ENCODE results near the gene UBASH3A.
A peak's percentile ranks its signal among the peaks of the same experiment; 100 is the strongest.

Gene UBASH3A

DNA sequence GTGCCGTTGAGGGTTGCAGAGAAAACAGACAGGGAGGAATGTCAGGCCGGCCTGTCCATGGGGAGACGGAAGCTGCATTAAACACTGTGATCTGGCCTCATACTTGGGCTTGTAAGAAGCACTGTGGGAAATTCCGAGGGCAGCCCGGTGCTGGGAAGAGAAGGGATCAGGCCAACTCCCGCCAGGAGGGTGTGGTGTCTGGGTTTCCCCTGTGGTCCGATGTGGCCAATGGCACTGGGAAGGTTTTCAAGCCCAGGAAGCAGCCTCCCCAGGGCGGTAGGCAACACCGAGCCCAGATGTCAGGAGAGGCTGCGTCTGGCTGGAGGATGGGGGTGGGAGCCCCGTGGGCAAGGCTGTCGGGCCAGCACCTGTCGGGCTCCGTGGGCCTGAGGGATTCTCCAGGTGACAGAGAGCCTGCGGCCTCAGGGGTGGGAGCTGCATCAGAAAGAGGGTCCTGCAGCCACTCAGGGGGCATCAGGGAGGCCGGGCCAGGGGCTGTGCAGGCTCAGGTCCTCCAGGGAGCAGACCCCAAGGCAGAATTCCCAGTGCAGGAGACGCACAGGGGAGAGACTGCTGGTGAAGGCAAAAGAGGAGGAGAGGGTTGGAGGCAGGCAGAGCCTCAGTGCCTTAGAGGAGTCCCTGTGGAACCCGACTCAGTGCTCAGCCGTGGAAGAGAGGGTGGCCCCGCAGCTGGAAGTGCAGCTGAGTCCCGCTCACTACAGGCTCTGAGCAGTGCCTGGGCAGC is 8.4 kb downstream of the UBASH3A start:
- DNase-seq = no peak

DNA sequence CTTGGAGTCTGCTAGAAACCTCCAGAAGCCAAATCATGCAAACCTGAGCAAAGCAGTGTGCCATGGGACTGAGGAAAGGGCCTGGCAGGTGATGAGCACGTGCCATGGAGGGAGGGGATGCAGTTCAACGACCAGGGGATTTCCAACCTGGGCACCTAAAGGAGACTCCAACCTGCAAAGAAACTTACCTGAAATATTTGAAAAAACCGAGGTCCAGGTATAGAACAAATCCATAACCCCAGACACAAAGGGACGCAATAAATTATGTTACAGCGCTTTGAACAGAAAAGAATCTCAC is 8.9 kb downstream of the UBASH3A start:
- DNase-seq = no peak

DNA sequence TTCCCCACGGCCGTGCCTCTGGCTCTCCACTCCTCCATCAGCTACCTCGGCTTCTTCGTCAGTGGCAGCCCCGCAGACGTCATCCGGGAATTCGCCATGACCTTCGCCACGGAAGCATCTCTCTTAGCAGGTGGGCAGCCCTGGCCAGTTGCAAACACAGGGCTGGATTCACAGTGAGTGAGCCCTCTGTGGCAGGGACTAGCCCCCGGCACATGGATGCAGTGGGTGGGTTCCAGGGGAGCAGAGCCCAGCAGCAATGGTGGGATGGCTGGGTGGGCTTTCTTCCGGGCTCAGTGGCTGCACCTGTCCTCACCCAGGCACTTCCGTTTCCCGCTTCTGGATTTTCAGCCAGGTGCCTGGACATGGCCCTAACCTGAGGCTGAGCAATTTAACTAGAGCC is 9.4 kb downstream of the UBASH3A start:
- no peak for DNase-seq

DNA sequence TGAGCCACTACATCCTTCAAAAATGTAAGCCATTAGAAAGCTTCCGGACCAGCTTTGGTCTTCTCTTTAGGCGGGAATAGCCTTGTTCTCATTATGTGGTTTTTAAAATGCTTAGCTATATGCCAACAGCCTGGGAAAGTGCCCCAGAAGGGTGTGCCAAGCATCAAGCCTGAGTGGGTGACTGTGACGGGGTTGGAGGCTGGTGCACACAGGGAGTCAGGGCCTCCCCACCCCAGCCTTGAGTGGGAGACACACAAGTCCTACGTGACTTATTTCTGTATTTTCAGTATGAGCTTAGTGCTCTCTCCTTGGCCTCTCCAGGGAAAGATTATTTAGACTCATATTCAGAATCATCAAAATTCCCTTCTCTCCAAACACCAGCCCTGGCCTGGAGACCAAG is 9.8 kb downstream of the UBASH3A start:
- no peak for DNase-seq

DNA sequence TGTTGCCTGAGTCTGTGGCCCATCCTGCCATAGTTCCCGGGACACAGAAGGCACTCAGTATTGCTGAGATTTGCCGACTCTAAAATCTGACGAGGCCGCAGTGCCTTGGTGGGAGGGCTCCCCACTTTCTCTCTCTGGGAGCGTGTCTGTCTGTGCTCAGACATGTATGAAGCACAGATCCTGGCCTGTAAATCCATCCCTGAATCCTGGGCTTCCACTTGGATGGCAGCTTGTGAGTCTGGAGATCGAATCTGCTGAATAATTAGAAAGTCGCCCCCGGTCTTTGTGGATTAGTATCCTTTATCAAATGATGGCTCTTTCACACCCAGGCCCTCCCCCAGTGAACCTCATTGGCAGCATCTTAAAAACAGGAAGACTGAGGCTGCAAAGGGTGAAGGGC is 10.4 kb downstream of the UBASH3A start:
- peak; percentile 30 for DNase-seq

DNA sequence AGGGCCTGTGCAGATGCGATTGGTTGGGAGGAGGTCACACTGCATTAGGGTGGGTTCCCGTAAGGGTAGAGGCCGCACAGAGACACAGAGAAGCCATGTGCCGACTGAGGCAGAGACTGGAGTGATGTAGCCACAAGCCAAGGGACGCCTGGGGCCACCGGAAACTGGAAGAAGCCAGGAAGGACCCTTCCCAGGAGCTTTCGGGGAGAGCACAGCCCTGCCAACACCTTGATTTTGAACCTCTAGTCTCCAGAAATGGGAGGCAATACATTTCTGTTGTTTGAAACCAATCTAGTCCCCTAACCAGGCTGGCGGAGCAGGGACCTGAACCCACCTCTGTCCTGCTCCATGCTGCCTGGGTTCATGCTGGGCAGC is 10.8 kb downstream of the UBASH3A start:
- no peak for DNase-seq

DNA sequence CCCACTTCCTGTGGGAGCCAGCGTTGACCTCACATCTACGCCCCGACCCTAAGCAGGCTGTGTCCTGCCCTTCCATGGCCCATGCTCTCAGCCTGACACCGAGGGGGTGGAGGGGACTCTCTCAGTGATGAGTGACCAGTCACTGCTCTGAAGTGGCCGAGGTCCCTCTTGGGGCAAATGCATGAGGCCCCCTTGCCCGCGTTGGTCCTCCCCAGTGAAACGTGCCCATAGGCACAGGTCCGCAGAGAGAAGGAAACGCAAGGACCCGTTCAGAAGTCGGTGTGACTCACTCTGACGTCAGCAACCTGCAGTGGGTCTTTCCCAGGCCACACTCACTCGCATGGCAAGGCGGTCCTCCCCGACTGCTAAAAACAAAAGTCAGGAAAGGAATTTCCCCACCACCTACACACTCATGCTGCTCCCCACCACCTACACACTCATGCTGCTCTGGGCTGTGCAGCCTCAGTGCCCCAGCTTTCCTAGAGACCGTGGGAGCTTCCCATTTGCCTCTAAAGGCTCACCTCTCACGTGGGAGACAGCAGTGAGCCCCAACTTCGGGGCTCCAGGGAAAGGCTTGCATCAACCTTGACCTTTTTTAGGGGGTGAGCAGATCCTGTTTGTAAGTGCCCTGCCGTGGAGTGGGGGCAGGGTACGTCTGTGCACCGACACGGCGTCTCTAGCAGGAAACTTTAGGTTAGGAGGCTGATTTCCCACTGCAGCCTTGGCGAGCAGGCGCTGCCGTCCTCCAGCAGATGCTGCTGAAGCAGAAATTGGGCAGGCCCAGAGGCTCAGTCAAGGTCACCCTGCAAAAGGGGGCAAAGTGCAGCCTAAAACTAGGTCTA is 11.4 kb downstream of the UBASH3A start:
- DNase-seq = peak; percentile 93

DNA sequence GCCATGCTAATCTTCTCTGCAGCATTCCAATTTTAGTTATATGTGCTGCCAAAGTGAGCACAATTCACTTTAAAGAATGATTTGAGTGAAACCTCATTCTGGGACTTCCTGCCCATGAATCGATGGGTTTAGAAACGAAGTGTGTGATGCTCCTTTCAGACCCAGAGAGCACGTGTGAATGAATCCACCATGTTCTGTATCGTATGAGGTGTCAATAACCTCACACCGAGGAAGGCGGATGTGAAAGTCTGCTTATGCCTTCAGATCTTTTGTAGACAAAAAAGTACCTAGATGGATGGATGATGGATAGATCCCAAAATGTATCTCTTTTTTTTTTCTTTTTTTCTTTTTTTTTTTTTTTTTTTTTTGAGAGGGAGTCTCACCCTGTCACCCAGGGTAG is 13.8 kb downstream of the UBASH3A start:
- peak; percentile 57 for DNase-seq

DNA sequence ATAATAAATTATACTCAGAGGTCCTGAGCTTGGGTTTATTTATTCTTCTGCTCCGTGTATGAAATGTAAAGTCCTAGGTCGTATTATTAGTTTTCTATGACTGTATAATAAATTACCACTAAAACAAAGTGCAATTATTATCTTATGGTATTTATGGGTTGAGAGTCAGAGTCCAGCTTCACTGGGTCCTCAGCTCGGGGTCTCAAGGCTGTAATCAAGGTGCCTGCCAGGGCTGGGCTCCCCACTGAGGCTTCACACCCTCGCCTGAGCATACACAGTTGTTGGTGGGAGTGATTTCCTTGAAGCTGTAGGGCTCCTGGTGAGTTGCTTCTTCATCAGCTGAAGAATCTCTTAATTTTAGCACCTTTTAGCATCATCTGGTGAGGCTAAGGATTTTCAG is 15.2 kb downstream of the UBASH3A start:
- DNase-seq = no peak

DNA sequence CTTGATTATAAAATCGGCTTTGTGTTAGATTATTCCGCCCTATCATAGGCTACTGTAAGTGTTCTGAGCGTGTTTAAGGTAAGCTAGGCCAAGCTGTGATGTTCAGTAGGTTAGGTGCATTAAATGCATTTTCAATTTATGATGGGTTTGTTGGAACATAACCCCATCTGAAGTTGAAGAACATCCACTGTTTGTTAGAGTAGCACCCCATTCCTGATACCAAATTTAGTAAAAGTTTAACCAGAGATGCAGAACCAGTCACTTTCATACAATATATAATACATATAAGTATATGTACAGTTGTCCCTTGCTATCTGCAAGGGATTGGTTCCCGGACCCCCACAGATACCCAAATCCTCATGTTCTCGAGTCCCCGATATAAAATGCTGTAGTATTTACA is 16.1 kb downstream of the UBASH3A start:
- DNase-seq = no peak

DNA sequence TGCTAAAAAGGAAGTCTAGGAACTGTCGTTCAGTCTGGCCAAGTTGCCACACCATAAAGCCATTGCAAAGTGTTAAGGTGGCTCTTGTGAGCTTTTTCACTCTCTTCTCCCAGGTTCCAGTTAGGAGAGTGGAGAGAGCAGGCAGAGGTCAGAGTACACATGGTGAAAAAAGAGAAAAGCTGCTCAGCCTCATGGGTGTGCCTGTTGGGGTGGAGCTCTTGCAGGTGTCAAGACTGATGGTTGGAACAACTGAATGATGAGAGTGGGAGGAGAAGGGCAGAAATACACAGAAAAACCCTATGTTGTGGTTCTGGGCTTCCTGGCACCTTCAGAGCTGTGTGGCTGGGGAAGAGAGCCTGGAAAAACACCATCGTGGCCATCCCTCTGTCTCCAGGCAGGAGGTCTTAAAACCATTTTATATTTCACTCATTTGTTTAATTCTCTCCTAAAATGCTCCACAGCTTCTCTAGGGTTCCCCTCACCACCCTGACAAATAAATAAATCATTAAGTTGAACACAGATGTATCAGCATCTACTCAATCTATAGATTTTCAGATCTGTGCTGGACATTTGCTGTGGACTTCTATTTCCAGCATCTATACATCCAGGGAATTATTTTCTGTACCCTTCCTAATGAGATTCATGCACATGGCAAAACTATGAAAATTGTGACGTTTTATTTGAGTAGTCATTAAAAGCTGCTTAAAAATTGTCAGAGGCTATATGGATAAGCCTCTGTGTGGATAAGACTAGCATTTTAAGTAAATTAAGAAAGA is 17.5 kb downstream of the UBASH3A start:
- DNase-seq = no peak

DNA sequence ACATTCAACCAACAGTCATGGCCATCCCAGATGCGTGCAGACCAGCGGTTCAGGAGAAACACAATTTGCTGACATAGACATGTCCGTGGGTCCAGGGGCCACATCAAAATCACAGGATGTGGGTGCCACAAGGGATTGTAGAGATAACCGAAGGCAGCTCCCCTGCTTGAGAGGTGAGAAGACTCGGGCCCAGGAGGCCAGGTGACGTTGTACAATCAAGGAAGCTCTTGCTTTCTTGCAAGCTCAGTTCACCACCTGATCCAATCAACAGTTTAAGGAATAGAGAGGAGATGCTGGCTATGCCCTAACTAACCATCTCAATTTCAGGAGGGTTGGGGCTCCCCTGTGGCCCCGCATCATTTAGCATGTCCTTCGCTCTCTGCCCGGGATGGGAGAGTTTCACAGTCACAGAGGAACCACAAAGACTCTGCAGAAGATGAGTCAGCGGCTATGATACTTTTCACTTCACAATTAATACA is 19.5 kb downstream of the UBASH3A start:
- peak; percentile 54 for DNase-seq

DNA sequence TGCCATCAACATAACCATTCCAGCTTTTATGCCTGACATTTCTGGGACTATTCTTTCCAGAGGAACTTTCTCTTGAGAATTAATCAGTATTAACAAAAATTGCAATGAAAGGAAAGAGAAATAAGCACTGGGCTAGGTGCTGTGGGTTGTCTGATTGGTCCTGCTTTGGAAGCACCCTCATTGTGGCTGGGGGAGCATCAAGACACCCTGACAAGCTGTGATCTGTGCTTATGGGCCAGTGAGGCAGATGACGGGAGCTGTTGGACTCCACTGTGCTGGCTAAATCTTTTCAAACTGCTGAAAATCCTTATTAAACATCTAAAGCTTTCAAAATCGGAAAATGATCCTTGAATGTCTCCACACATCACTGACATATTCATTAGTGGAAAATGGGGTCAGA is 20.0 kb downstream of the UBASH3A start:
- no peak for DNase-seq

DNA sequence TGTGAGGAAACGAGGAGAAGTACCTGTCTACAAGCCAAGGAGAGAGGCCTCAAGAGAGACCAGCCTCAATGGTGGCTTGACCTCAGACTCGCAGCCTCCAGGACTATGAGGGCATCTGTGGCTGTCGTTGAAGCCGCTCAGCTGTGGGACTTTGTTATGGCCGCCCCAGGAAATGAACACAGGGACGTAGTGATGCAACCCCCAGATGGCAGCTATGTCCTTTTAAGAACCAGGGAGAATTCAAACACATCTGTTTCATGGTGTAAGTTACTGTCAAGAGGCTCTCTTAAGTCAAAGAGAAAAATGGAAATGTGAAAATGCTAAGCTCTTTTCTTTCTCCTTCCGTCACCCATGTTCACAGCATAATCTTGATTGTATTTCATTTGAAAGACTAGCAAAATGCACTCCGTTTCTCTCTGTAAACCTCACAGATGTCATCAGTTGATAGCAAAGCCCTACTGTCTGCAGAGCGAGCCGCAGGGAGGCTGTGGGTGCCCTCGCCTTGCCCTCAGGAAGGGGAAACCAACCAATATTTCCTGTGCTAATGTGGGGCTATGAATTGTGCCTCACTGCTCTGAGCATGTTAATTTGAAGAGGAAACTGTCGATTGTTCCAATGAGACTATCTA is 21.3 kb downstream of the UBASH3A start:
- DNase-seq = peak; percentile 87

DNA sequence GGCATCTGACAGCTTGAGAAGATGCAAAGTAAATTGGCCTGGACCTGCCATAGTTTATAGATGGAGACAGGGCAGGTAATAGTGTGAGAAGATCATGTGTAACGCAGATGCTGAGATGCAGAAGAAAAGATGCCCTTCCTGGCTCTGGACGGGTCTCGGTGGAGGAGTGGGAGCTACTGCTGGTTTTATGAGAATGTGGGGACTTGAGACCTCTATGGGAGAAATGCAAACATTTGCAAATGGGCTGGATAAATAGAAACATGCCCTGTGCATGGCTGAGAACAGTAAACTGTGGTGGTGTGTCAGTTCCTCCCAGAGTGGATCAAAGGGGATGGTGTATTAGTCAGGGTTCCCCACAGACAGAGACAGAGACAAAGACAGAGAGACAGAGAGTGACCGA is 21.9 kb downstream of the UBASH3A start:
- peak; percentile 31 for DNase-seq

DNA sequence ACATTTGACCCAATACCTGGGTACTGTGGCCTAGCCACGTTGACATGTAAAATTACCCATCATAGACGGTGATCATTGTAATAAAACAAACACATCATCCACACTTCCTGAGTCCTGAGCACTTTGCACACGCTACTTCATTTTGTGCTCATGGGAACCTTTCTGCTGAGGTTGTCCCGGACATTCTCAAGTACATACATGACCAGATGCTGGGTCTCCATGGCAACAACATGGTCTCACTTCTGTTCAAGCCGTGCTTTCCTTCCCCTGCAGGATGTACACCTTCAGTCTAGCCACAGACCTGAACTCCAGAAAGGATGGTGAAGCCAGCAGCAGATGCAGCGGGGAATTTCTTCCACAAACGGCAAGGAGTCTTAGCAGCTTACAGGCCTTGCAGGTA is 22.7 kb downstream of the UBASH3A start:
- DNase-seq = no peak

DNA sequence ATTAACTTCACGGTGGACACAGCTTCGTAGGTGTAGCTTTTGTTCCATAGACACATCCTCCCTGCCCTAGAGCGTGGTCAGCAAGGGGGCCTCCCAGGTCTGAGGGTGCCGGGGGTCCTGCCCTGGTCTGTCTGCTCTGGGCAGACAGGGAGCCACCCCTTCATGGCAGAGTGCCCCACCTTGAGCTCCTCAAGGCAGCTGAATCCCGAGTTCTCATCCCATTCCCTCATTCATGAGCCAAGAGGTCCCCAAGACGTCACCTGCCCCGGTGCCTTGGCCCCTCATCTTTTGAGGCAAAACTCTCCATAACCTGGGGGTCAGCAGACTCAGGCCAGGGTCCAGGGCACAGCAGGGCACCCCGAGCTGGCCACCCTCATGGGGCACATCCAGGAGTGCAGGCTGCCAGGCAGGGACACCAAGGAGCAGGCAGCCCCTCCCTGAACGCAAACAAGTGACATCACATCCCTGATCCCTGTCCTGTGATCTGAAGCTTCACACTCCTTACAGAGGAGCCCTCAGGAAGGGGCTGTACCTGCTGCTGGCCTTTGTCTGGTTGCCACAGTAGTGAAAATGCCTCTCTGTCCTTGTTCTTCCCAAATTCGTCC is 23.3 kb downstream of the UBASH3A start:
- no peak for DNase-seq

DNA sequence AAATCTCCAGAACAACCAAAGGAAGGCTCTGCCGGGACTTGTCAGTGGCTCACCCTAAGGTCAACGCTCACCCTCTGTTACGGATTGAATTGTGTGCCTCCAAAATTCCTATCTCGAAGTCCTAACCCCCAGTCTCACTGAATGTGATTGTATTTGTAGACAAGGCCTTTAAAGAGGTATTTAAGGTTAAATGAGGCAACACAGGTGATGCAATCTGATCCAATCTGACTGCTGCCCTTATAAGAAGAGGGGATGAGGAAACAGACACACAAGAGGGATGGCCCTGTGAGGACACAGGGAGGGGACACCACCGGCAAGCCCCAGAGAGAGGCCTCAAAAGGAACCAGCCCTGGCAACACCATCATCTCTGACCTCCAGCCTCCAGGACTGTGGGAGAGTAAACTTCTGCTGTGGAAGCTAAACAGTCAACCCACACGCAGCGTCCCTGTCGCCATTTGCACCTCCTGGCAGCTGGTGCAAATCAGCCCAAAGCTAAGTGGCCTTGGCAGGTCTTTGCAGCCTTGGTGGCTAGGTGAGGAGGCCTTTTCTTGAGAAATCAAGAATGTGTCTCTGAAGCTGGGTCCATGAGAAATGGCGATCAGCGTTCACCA is 24.2 kb downstream of the UBASH3A start:
- no peak for DNase-seq

DNA sequence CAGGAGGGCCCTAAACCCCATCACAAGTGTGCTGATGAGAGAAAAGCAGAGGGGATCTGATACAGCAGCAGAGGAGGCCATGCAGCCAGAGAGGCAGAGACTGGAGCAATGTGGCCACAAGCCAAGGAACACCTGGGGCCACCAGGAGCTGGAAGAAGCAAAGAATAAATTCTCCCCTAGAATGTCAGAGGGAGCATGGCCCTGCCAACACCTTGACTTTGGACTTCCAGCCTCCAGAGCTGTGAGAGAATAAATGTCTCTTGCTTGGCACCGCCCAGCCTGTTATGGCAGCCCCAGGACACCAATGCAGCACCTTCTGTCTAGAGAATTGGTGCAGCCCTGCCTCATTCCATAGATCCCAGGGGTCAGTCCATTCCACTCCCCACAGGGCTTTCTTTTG is 25.3 kb downstream of the UBASH3A start:
- no peak for DNase-seq

DNA sequence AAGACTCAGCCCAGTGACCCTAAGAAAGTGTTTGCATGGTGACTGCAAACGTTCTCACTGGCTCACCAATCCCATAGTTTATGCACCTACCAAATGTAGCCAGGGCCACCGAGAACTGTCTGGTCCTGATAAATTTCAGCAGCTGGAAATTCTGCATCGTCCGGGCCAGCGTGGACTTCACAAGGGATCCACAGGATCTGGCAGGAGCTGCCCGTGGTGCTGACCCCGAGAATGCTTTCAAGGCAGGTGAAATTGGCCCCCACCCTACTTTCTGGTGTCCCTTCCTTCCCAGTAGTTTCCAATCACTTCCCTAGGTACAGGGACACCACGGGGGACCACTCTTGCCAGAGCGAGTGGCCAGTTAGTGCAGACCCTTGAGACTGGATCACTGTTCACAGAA is 26.2 kb downstream of the UBASH3A start:
- DNase-seq = no peak

DNA sequence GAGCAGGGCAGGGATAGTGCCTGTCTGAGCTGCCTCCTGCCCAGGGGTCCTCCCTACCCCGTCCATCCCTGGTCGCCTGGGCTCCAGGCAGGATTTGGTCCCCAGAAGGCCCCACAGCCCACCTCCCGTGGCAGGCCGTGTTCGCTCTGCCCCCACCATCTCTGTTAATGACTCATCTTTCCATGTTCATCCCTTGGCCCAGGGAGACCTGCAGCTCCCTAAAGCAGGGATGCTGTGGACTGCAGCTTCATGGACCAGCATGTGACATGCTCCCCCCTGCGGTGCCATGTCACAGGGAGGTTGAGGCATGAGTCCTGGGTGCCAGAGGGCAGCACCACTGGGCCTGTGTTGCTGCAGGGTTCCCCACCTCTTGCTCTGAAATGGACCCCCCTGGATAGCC is 26.8 kb downstream of the UBASH3A start:
- DNase-seq = no peak

DNA sequence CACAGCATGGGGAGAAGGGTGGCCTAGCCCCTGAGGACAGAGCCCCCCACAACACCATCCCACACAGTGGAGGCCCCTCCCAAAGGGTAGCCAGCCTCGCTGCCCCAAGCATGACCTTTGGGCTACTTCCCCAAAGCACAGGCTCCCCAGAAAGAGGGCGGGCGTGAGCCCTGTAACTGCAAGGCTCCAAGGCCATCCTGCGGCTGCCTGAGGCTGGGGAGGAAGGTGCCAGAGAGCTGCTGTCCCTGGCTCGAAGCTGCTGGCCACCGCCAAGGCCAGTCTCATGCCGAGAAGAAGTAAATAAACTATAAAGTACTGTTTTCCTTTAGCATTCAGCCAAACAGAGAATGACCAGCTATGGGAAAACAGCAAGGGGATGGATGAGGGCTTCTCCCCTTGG is 27.5 kb downstream of the UBASH3A start:
- no peak for DNase-seq
